K562 (cell line): ENCODE results near the gene ALDH3B2.
A peak's percentile ranks its signal among the peaks of the same experiment; 100 is the strongest.

Source experiments
- EP300 ChIP-seq: IDR thresholded peaks from 2 replicates; pipeline ENCODE4 v1.6.1; 2012; ENCODE audit warnings: low read length, improper control_type of control experiment
- GATA2 ChIP-seq: sonication (generic); formaldehyde crosslinking; IDR thresholded peaks from 2 replicates; pipeline ENCODE4 v1.4.0; 2020; ENCODE audit warnings: mild to moderate bottlenecking, missing genetic modification reagents
- HDAC1 ChIP-seq, 2 experiments: fragments of 450-650 bp; IDR thresholded peaks; 2 replicates each; pipeline ENCODE4 v1.6.1; 2016 to 2017; ENCODE audit warnings: inconsistent platforms in 1 of 2, mild to moderate bottlenecking in 1 of 2, moderate library complexity in 1 of 2
- HNRNPL ChIP-seq: fragments of 200-400 bp; formaldehyde crosslinking; IDR thresholded peaks from 2 replicates; pipeline ENCODE4 v1.6.1; 2017; ENCODE audit warnings: low read depth, mild to moderate bottlenecking, low read length
- KLF16 ChIP-seq: IDR thresholded peaks from 2 replicates; pipeline ENCODE4 v1.6.1; 2016; ENCODE audit warnings: antibody characterized with exemption
- RBM17 ChIP-seq: fragments of 200-400 bp; formaldehyde crosslinking; IDR thresholded peaks from 2 replicates; pipeline ENCODE4 v1.6.1; 2017; ENCODE audit warnings: low read depth, mild to moderate bottlenecking, low read length, borderline replicate concordance
- SP2 ChIP-seq: IDR thresholded peaks from 2 replicates; pipeline ENCODE4 v1.6.1; 2011; ENCODE audit warnings: mild to moderate bottlenecking, low read depth, low read length, moderate library complexity; ENCODE audit not compliant: poor library complexity, severe bottlenecking; ENCODE audit errors: extremely low read depth
- USF1 ChIP-seq: sonication (generic); formaldehyde crosslinking; IDR thresholded peaks from 2 replicates; pipeline ENCODE4 v1.9.0; 2022; ENCODE audit warnings: mild to moderate bottlenecking, missing genetic modification reagents
- XRCC5 ChIP-seq: fragments of 200-400 bp; formaldehyde crosslinking; IDR thresholded peaks from 2 replicates; pipeline ENCODE4 v1.6.1; 2017; ENCODE audit warnings: low read depth, mild to moderate bottlenecking, low read length
- ZSCAN32 ChIP-seq: fragments of 450-650 bp; formaldehyde crosslinking; IDR thresholded peaks from 2 replicates; pipeline ENCODE4 v1.4.0; 2020; ENCODE audit warnings: mild to moderate bottlenecking, moderate library complexity
- ZZZ3 ChIP-seq: fragments of 450-650 bp; IDR thresholded peaks from 2 replicates; pipeline ENCODE4 v1.6.1; 2016; ENCODE audit warnings: antibody characterized with exemption, mild to moderate bottlenecking, moderate library complexity
- TF ChIP-seq, protein P1 (sequence below), 3 experiments: IDR thresholded peaks in 2 of 3; conservative IDR thresholded peaks in 1 of 3; 2 replicates each; pipeline ENCODE4 v1.5.1; 2011 to 2012; ENCODE audit warnings: low read length in 3 of 3, mild to moderate bottlenecking in 3 of 3, control low read depth in 2 of 3, improper control_type of control experiment in 1 of 3, inconsistent platforms in 1 of 3, low read depth in 1 of 3, mixed read lengths in 1 of 3, moderate library complexity in 1 of 3; ENCODE audit not compliant: insufficient read depth in 2 of 3
- TF ChIP-seq, protein P2 (sequence below): sonication (generic); formaldehyde crosslinking; IDR thresholded peaks from 2 replicates; pipeline ENCODE4 v1.4.0; 2020; ENCODE audit warnings: mild to moderate bottlenecking, missing genetic modification reagents

DNA sequence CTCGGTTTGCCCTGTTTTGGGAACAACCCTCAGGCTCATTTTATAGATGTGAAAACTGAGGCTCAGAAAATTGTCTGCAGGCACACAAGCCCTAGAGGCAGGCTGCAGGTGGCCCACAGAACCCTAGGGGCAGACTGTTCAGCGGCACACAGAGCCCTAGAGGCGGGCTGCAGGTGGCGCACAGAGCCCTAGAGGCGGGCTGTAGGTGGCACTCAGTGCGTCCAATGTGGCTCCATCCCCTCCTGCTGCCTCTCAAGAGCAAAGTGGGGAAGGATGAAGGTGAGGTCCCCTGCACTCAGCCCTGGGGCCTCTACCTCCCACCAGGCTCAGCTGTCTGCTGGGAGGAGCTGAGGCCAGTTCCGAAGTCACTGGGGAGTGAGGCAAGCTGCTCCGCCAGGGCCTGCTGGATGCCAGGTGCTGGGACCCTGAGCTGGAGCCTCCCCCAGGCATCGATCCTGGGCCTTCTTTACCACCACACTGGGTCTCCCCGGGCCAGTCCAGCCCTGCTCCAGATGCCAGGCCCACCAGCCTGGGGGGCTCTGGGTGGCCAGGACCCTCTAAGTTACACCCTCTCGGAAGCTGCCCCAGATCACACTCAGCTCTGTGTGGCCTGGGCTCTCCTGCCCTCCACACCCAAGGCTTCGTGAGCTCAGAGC, 26.2 kb downstream of the ALDH3B2 start:
- TF ChIP-seq ZZZ3 (no peak), ZSCAN32 (no peak), RBM17 (no peak), HDAC1 (IDR thresholded peaks at IDR 0.05) (no peak), XRCC5 (no peak), HNRNPL (no peak), SP2 (no peak), EP300 (no peak), USF1 (CRISPR knock-in tag) (no peak), GATA2 (CRISPR knock-in tag) (no peak), KLF16 (no peak)
- TF ChIP-seq, protein P1, sequence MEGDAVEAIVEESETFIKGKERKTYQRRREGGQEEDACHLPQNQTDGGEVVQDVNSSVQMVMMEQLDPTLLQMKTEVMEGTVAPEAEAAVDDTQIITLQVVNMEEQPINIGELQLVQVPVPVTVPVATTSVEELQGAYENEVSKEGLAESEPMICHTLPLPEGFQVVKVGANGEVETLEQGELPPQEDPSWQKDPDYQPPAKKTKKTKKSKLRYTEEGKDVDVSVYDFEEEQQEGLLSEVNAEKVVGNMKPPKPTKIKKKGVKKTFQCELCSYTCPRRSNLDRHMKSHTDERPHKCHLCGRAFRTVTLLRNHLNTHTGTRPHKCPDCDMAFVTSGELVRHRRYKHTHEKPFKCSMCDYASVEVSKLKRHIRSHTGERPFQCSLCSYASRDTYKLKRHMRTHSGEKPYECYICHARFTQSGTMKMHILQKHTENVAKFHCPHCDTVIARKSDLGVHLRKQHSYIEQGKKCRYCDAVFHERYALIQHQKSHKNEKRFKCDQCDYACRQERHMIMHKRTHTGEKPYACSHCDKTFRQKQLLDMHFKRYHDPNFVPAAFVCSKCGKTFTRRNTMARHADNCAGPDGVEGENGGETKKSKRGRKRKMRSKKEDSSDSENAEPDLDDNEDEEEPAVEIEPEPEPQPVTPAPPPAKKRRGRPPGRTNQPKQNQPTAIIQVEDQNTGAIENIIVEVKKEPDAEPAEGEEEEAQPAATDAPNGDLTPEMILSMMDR (IDR thresholded peaks at IDR 0.05 in 2 of 3, conservative IDR thresholded peaks at IDR 0.05 in 1 of 3; ENCODE audit: insufficient read depth in 2 of 3, low read depth in 1 of 3, low read length in 3 of 3) = peak; percentile 58 to 99 (median 83)
- TF ChIP-seq, protein P2, sequence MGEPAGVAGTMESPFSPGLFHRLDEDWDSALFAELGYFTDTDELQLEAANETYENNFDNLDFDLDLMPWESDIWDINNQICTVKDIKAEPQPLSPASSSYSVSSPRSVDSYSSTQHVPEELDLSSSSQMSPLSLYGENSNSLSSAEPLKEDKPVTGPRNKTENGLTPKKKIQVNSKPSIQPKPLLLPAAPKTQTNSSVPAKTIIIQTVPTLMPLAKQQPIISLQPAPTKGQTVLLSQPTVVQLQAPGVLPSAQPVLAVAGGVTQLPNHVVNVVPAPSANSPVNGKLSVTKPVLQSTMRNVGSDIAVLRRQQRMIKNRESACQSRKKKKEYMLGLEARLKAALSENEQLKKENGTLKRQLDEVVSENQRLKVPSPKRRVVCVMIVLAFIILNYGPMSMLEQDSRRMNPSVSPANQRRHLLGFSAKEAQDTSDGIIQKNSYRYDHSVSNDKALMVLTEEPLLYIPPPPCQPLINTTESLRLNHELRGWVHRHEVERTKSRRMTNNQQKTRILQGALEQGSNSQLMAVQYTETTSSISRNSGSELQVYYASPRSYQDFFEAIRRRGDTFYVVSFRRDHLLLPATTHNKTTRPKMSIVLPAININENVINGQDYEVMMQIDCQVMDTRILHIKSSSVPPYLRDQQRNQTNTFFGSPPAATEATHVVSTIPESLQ (CRISPR knock-in tag) = no peak
